Endodermal cell (in vitro differentiated cells): ENCODE measurements around the gene ZNF580. TPM values are rescaled to one million over a fixed set of nuclear protein-coding genes. Genes with fewer than 3 reads are reported as not detected.

Source experiments
- DNase-seq: peaks from one replicate; pipeline ENCODE4 v3.0.0-alpha.2; 2017
- H3K27ac ChIP-seq: 2 replicates; pipeline ENCODE4 v1.5.1; 2013; ENCODE audit warnings: mild to moderate bottlenecking, low read depth, low read length, moderate library complexity
- H3K27me3 ChIP-seq: 2 replicates; pipeline ENCODE4 v1.6.1; 2013; ENCODE audit warnings: mild to moderate bottlenecking, low read length, moderate library complexity; ENCODE audit not compliant: insufficient read depth, control insufficient read depth, poor library complexity, severe bottlenecking
- H3K36me3 ChIP-seq: 2 replicates; pipeline ENCODE4 v1.7.0; 2013; ENCODE audit warnings: mild to moderate bottlenecking, low read length, moderate library complexity; ENCODE audit not compliant: control insufficient read depth, insufficient read depth
- H3K4me1 ChIP-seq: one replicate; pipeline ENCODE4 v1.7.0; 2013; ENCODE audit warnings: low read length; ENCODE audit not compliant: control insufficient read depth, insufficient read depth
- H3K4me3 ChIP-seq: 2 replicates; pipeline ENCODE4 v1.5.1; 2013; ENCODE audit warnings: mild to moderate bottlenecking, low read length, moderate library complexity
- H3K9ac ChIP-seq: 2 replicates; pipeline ENCODE4 v1.6.1; 2013; ENCODE audit warnings: mild to moderate bottlenecking, low read length, moderate library complexity; ENCODE audit not compliant: poor library complexity, severe bottlenecking; ENCODE audit errors: extremely low read depth
- H3K9me3 ChIP-seq: 2 replicates; pipeline ENCODE4 v1.6.1; 2013; ENCODE audit warnings: mild to moderate bottlenecking, low read length, moderate library complexity; ENCODE audit not compliant: control insufficient read depth
- H3K27ac Mint-ChIP-seq: 2 replicates; pipeline ENCODE4 v1.8.0; 2020; ENCODE audit warnings: mixed read lengths
- H3K27me3 Mint-ChIP-seq: 2 replicates; pipeline ENCODE4 v1.8.0; 2021; ENCODE audit warnings: mild to moderate bottlenecking, mixed read lengths; ENCODE audit not compliant: insufficient read depth
- H3K36me3 Mint-ChIP-seq: 2 replicates; pipeline ENCODE4 v1.8.0; 2020; ENCODE audit warnings: low read depth, mixed read lengths
- H3K4me1 Mint-ChIP-seq: 2 replicates; pipeline ENCODE4 v1.8.0; 2020; ENCODE audit warnings: mixed read lengths
- H3K4me3 Mint-ChIP-seq: 2 replicates; pipeline ENCODE4 v1.8.0; 2020; ENCODE audit warnings: mild to moderate bottlenecking, moderate library complexity, mixed read lengths
- H3K9me3 Mint-ChIP-seq: 2 replicates; pipeline ENCODE4 v1.8.0; 2020; ENCODE audit warnings: mild to moderate bottlenecking, mixed read lengths
- WGBS, 2 experiments: methylation state at CpG; one replicate each; pipeline versions ENCODE4 v1.1.5 to v1.1.7; 2013; ENCODE audit warnings: missing lambda C conversion rate in 2 of 2, mixed read lengths in 1 of 2; ENCODE audit not compliant: insufficient coverage in 1 of 2, insufficient read length in 1 of 2; 5-methylcytosine and 5-hydroxymethylcytosine counted together
- total RNA-seq, 2 donors: library from RNA; stranded (reverse); fragmentation: NEBNext Ultra II Directional in 1 of 2; extraction: Animal tissue kit (Norgen Biotek cat#: 25700) in 1 of 2; gene quantifications; 2 replicates in 1 of 2; 3 replicates in 1 of 2; pipeline ENCODE4 v1.2.1, GENCODE V29; 2021
- TF ChIP-seq, protein P1 (sequence below): fragments of 200-600 bp; sonication (generic); conservative IDR thresholded peaks from 2 replicates; pipeline ENCODE4 v1.5.0; 2021; ENCODE audit warnings: antibody characterized with exemption, mild to moderate bottlenecking

ZNF580 gene
- total RNA-seq, 2 donors from 2014 or later = 27.3 to 38.6 TPM

- TF ChIP-seq, protein P1, sequence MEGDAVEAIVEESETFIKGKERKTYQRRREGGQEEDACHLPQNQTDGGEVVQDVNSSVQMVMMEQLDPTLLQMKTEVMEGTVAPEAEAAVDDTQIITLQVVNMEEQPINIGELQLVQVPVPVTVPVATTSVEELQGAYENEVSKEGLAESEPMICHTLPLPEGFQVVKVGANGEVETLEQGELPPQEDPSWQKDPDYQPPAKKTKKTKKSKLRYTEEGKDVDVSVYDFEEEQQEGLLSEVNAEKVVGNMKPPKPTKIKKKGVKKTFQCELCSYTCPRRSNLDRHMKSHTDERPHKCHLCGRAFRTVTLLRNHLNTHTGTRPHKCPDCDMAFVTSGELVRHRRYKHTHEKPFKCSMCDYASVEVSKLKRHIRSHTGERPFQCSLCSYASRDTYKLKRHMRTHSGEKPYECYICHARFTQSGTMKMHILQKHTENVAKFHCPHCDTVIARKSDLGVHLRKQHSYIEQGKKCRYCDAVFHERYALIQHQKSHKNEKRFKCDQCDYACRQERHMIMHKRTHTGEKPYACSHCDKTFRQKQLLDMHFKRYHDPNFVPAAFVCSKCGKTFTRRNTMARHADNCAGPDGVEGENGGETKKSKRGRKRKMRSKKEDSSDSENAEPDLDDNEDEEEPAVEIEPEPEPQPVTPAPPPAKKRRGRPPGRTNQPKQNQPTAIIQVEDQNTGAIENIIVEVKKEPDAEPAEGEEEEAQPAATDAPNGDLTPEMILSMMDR = no peak
- H3K27me3 Mint-ChIP-seq = no peaks in the 10 kb centered on the region
- H3K9me3 ChIP-seq = no peaks in the 10 kb centered on the region
Measured at GRCh38 chr19:55599468-55599841, 41.3 kb upstream of the ZNF580 start, which contains the start of gene FIZ1. TSS of gene FIZ1 (minus strand) at chr19:55599517. CDS start at chr19:55597865, 1,652 bp downstream.

DNA sequence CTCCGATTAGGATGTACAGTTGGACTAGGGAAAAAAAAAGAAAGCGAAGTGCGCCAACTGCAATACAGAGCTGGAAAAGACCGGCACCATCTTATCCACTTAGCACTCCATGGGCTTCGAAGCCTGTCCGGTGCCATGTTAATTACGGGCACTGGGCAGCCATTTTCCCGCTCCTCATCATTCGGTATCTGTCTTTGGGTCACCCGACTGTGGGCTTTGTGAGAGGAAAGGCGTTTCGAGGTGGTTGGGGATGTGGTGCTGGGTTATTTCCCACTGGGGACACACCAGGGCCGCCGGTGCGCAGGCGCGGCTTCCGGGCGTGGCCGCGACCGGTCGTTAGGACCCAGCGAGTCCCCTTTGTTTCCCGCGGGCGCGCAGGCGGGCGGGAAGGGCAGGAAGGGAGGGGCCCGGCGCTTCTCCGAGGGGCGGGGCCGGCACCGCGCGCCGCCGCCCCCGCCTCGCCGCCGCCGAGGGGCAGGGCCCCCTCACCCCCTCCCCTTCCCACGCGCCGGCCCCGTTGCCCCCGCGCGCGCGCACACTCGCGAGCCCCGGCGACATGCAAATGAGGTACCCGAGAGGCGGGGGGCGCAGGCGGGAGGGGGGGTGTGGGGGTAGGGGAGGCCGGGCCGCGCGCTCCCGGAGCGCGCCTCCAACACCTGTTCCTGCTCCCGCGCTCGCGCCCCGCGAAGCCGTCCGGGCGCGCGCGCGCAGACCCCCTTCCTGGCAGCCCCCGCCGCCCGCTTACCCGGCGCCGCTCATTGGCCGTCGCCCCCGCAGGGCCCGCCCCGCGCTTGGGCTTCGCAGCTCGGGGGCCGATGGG, 40.8 kb upstream of the ZNF580 start, which contains the start of gene ZNF524:
Gene ZNF524, plus strand, starts transcription at position 447 of the 820 bp plus-strand sequence. CDS start 1,825 bp downstream, outside the sequence.
- Mint-ChIP-seq H3K36me3 (peaks cover 29% of the 10 kb centered on the region), H3K27me3 (no peaks in the 10 kb centered on the region), H3K4me1 (peaks cover 6% of the 10 kb centered on the region), H3K4me3 (peak within 1 kb of the TSS; percentile 86), H3K9me3 (peaks cover 4% of the 10 kb centered on the region), H3K27ac (peak within 1 kb of the TSS; percentile 99)
- Histone ChIP-seq H3K9ac (peak within 1 kb of the TSS; percentile 98), H3K27me3 (no peaks in the 10 kb centered on the region), H3K36me3 (peaks cover 21% of the 10 kb centered on the region), H3K9me3 (no peaks in the 10 kb centered on the region), H3K4me3 (peak within 1 kb of the TSS; percentile 99), H3K27ac (peak within 1 kb of the TSS; percentile 99), H3K4me1 (no peaks in the 10 kb centered on the region)
- peak; percentile 94 for DNase-seq
- 0% methylated on average over 2 to 76 of the region's 97 CpGs for WGBS, 2 experiments
- TF ChIP-seq, protein P1 = no peak

More at GRCh38 chr19:55599468-55599841, 41.3 kb upstream of the ZNF580 start, which contains the start of gene FIZ1:
- H3K27me3 ChIP-seq = no peaks in the 10 kb centered on the region
- peak within 1 kb of the TSS; percentile 99 for H3K27ac Mint-ChIP-seq
- H3K36me3 ChIP-seq = peaks cover 25% of the 10 kb centered on the region
- no peaks in the 10 kb centered on the region for H3K4me1 ChIP-seq
- peaks cover 4% of the 10 kb centered on the region for H3K9me3 Mint-ChIP-seq
- peaks cover 6% of the 10 kb centered on the region for H3K4me1 Mint-ChIP-seq
- 0 to 1% methylated on average over 16 to 23 of the region's 23 CpGs for WGBS, 2 experiments
- H3K4me3 Mint-ChIP-seq = peak within 1 kb of the TSS; percentile 86
- peak; percentile 99 for DNase-seq
- peak within 1 kb of the TSS; percentile 99 for H3K4me3 ChIP-seq
- peak within 1 kb of the TSS; percentile 99 for H3K27ac ChIP-seq
- peaks cover 34% of the 10 kb centered on the region for H3K36me3 Mint-ChIP-seq
- H3K9ac ChIP-seq = peak within 1 kb of the TSS; percentile 98

GRCh38 chr19:55600662-55601028, 40.2 kb upstream of the ZNF580 start:
- Histone ChIP-seq H3K4me3 (peak overlapping the region; percentile 84), H3K27ac (peak overlapping the region; percentile 99), H3K9me3 (no peaks in the 10 kb centered on the region), H3K9ac (peak overlapping the region; percentile 30), H3K27me3 (no peaks in the 10 kb centered on the region), H3K4me1 (no peaks in the 10 kb centered on the region), H3K36me3 (peaks cover 15% of the 10 kb centered on the region)
- Mint-ChIP-seq H3K27ac (no peak overlapping the region), H3K36me3 (peaks cover 23% of the 10 kb centered on the region), H3K9me3 (peaks cover 4% of the 10 kb centered on the region), H3K4me3 (peak overlapping the region; percentile 86), H3K4me1 (peaks cover 6% of the 10 kb centered on the region), H3K27me3 (no peaks in the 10 kb centered on the region)
- WGBS, 2 experiments = 21 to 88% methylated on average over 1 to 10 of the region's 15 CpGs
- TF ChIP-seq, protein P1 = no peak
- no peak for DNase-seq
